Type B pancreatic cell (in vitro differentiated cells): ENCODE data around the gene CD274. TPM values are rescaled to one million over a fixed set of nuclear protein-coding genes. Genes with fewer than 3 reads are reported as not detected.

Experiments used
- DNase-seq: peaks from one replicate; pipeline ENCODE4 v3.0.0; 2021; ENCODE audit warnings: mixed read lengths; ENCODE audit not compliant: unreplicated experiment; ENCODE audit errors: extremely low spot score
- H3K27ac Mint-ChIP-seq: 2 replicates; pipeline ENCODE4 v1.8.0; 2021; ENCODE audit warnings: mild to moderate bottlenecking, mixed read lengths
- H3K27me3 Mint-ChIP-seq: 2 replicates; pipeline ENCODE4 v1.8.0; 2021; ENCODE audit warnings: mixed read lengths
- H3K36me3 Mint-ChIP-seq: 2 replicates; pipeline ENCODE4 v1.8.0; 2021; ENCODE audit warnings: mixed read lengths
- H3K4me1 Mint-ChIP-seq: one replicate; pipeline ENCODE4 v1.8.0; 2021; ENCODE audit warnings: mixed read lengths; ENCODE audit not compliant: unreplicated experiment
- H3K4me3 Mint-ChIP-seq: 2 replicates; pipeline ENCODE4 v1.8.0; 2021; ENCODE audit warnings: mild to moderate bottlenecking, mixed read lengths
- H3K9me3 Mint-ChIP-seq: 2 replicates; pipeline ENCODE4 v1.8.0; 2021; ENCODE audit warnings: mixed read lengths
- CTCF ChIP-seq: fragments of 200-600 bp; sonication (generic); conservative IDR thresholded peaks from 2 replicates; pipeline ENCODE4 v1.5.0; 2021; ENCODE audit warnings: antibody characterized with exemption, mild to moderate bottlenecking
- total RNA-seq: library from RNA; stranded (reverse); gene quantifications from 2 replicates; pipeline ENCODE4 v1.2.1, GENCODE V29; 2021; ENCODE audit warnings: low replicate concordance

The CD274 gene
- total RNA-seq, 1 donor from 2014 or later = 1.2 TPM

GRCh38 chr9:5511476-5511875, 61.1 kb downstream of the CD274 start:
- H3K27ac Mint-ChIP-seq = no peak overlapping the region
- no peaks in the 10 kb centered on the region for H3K4me1 Mint-ChIP-seq
- no peaks in the 10 kb centered on the region for H3K36me3 Mint-ChIP-seq
- no peak for TF ChIP-seq CTCF
- no peak overlapping the region for H3K4me3 Mint-ChIP-seq
- H3K27me3 Mint-ChIP-seq = no peaks in the 10 kb centered on the region
- H3K9me3 Mint-ChIP-seq = no peaks in the 10 kb centered on the region
- DNase-seq = no peak

- Mint-ChIP-seq H3K4me1 (no peaks in the 10 kb centered on the region), H3K9me3 (no peaks in the 10 kb centered on the region), H3K4me3 (no peak overlapping the region), H3K27me3 (no peaks in the 10 kb centered on the region), H3K27ac (no peak overlapping the region), H3K36me3 (no peaks in the 10 kb centered on the region)
- no peak for TF ChIP-seq CTCF
- no peak for DNase-seq
Observed at GRCh38 chr9:5511935-5512580, 61.7 kb downstream of the CD274 start.

- Mint-ChIP-seq H3K9me3 (no peaks in the 10 kb centered on the region), H3K27me3 (no peaks in the 10 kb centered on the region), H3K4me3 (no peak overlapping the region), H3K36me3 (no peaks in the 10 kb centered on the region), H3K4me1 (no peaks in the 10 kb centered on the region), H3K27ac (no peak overlapping the region)
- no peak for TF ChIP-seq CTCF
- no peak for DNase-seq
Observed at GRCh38 chr9:5512658-5513452, 62.5 kb downstream of the CD274 start.

GRCh38 chr9:5513966-5514616, 63.7 kb downstream of the CD274 start:
- Mint-ChIP-seq H3K27ac (no peak overlapping the region), H3K36me3 (no peaks in the 10 kb centered on the region), H3K4me3 (no peak overlapping the region), H3K4me1 (no peaks in the 10 kb centered on the region), H3K9me3 (no peaks in the 10 kb centered on the region), H3K27me3 (no peaks in the 10 kb centered on the region)
- no peak for TF ChIP-seq CTCF
- no peak for DNase-seq

GRCh38 chr9:5514617-5515260, 64.4 kb downstream of the CD274 start:
- H3K9me3 Mint-ChIP-seq = no peaks in the 10 kb centered on the region
- no peak overlapping the region for H3K27ac Mint-ChIP-seq
- H3K4me3 Mint-ChIP-seq = no peak overlapping the region
- TF ChIP-seq CTCF = no peak
- no peak for DNase-seq
- H3K27me3 Mint-ChIP-seq = no peaks in the 10 kb centered on the region
- no peaks in the 10 kb centered on the region for H3K4me1 Mint-ChIP-seq
- H3K36me3 Mint-ChIP-seq = no peaks in the 10 kb centered on the region
